A549 (cell line): ENCODE measurements around the gene PHF21B.

ENCODE experiments used
- CHD2 ChIP-seq: fragments of 150-350 bp; IDR thresholded peaks from 2 replicates; pipeline ENCODE4 v1.6.1; 2014; ENCODE audit warnings: low read length; ENCODE audit not compliant: partially characterized antibody
- POLR2A ChIP-seq: IDR thresholded peaks from 2 replicates; pipeline ENCODE4 v1.6.1; 2012; ENCODE audit warnings: mild to moderate bottlenecking, low read length
- ZC3H11A ChIP-seq: fragments of 450-650 bp; IDR thresholded peaks from 2 replicates; pipeline ENCODE4 v1.6.1; 2014; ENCODE audit warnings: antibody characterized with exemption, mild to moderate bottlenecking
- TF ChIP-seq, protein P1 (sequence below): fragments of >200 bp; sonication (Bioruptor Twin); formaldehyde crosslinking; IDR thresholded peaks from 3 replicates; pipeline ENCODE4 v1.5.1; 2016

DNA sequence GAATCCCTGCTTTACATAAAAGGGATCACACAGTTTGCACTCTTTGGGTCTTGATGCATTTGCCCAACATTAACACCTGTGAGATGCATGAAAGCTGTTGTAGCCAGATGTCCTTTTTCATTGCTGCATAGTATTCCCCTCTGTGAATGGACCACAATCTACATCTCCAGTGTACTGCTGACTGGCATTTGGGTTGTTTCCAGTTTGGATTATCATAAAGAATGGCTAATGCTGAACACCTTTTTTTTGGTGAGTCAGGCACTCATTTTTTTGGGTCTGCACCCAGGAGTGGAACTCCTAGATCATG lies 58.3 kb downstream of the PHF21B start:
- TF ChIP-seq CHD2 = no peak
- no peak for TF ChIP-seq POLR2A
- TF ChIP-seq, protein P1, sequence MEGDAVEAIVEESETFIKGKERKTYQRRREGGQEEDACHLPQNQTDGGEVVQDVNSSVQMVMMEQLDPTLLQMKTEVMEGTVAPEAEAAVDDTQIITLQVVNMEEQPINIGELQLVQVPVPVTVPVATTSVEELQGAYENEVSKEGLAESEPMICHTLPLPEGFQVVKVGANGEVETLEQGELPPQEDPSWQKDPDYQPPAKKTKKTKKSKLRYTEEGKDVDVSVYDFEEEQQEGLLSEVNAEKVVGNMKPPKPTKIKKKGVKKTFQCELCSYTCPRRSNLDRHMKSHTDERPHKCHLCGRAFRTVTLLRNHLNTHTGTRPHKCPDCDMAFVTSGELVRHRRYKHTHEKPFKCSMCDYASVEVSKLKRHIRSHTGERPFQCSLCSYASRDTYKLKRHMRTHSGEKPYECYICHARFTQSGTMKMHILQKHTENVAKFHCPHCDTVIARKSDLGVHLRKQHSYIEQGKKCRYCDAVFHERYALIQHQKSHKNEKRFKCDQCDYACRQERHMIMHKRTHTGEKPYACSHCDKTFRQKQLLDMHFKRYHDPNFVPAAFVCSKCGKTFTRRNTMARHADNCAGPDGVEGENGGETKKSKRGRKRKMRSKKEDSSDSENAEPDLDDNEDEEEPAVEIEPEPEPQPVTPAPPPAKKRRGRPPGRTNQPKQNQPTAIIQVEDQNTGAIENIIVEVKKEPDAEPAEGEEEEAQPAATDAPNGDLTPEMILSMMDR = no peak
- no peak for TF ChIP-seq ZC3H11A
